HCT116 (cell line): ENCODE data around the gene NECTIN3. TPM values are rescaled to one million over a fixed set of nuclear protein-coding genes. Genes with fewer than 3 reads are reported as not detected.

Experiments used
- ATAC-seq: fragments of 200-7000 bp; cut with Tn5 transposase; 2 replicates; pipeline ENCODE4 v1.9.1; 2020; ENCODE audit warnings: mild to moderate bottlenecking, moderate library complexity
- BruUV-seq: library from RNA; stranded (reverse); fragments of 400-500 nt; replicated peaks from 2 replicates; lab custom pipeline; 2021; lab: Mats Ljungman, UMichigan
- CTCF ChIA-PET: fragments of 300-600 bp; sonication (Branson Sonifier 250); formaldehyde crosslinking; loops from one replicate; lab custom pipeline; 2021; ENCODE audit warnings: antibody characterized with exemption; lab: Charles Lee
- POLR2A ChIA-PET: fragments of 300-600, 350-600 bp; sonication (Branson Sonifier 250); formaldehyde crosslinking; loops from one replicate; lab custom pipeline; 2021; ENCODE audit warnings: antibody characterized with exemption; lab: Charles Lee
- RAD21 ChIA-PET, 2 experiments: fragments of 300-600 bp; sonication (Branson Sonifier 250); formaldehyde crosslinking; loops; one replicate each; lab custom pipeline; 2023; ENCODE audit warnings: low total read pairs in 2 of 2; ENCODE audit not compliant: uncharacterized antibody in 2 of 2, unreplicated experiment in 2 of 2, low non-redundant PET in 1 of 2; lab: Charles Lee
- DNase-seq: peaks from one replicate; pipeline ENCODE4 v3.0.0-alpha.2; 2010; ENCODE audit warnings: low read depth, low spot score
- H2AFZ ChIP-seq: fragments of 200-600 bp; shearing (Covaris generic), sonication (generic); 2 replicates; pipeline ENCODE4 v1.6.1; 2017; ENCODE audit warnings: low read depth, mixed run types, mixed read lengths, antibody characterized with exemption, low read length; ENCODE audit not compliant: poor library complexity, severe bottlenecking
- H3K27ac ChIP-seq: 2 replicates; pipeline ENCODE4 v1.5.1; 2012; ENCODE audit warnings: low read depth, low read length
- H3K27me3 ChIP-seq: fragments of 200-600 bp; sonication (generic); 2 replicates; pipeline ENCODE4 v1.6.1; 2016; ENCODE audit warnings: mixed run types, low read length, mixed read lengths; ENCODE audit not compliant: insufficient read depth
- H3K36me3 ChIP-seq, 2 experiments: fragments of 200-500 bp in 1 of 2; fragments of 200-600 bp in 1 of 2; sonication (Bioruptor generic) in 1 of 2; sonication (generic) in 1 of 2; 2 replicates each; pipeline versions ENCODE4 v1.5.1 to v1.6.1; 2014 to 2016; ENCODE audit warnings: low read length in 2 of 2, inconsistent platforms in 1 of 2, mixed read lengths in 1 of 2, mixed run types in 1 of 2; ENCODE audit not compliant: insufficient read depth in 2 of 2, control insufficient read depth in 1 of 2
- H3K4me1 ChIP-seq, 2 experiments: fragments of 200-600 bp in 1 of 2; sonication (generic) in 1 of 2; 2 replicates each; pipeline versions ENCODE4 v1.5.1 to v1.6.1; 2012 to 2017; ENCODE audit warnings: low read length in 2 of 2, inconsistent platforms in 1 of 2, mild to moderate bottlenecking in 1 of 2, mixed read lengths in 1 of 2, mixed run types in 1 of 2, moderate library complexity in 1 of 2; ENCODE audit not compliant: insufficient read depth in 2 of 2, control insufficient read depth in 1 of 2
- H3K4me2 ChIP-seq: fragments of 200-600 bp; sonication (generic); 2 replicates; pipeline ENCODE4 v1.6.1; 2017; ENCODE audit warnings: mixed run types, low read length, mixed read lengths
- H3K4me3 ChIP-seq, 2 experiments: fragments of 200-600 bp in 1 of 2; sonication (generic) in 1 of 2; replicated peaks in 1 of 2; 2 replicates each; pipeline ENCODE4 v1.5.1; 2011 to 2016; ENCODE audit warnings: low read length in 2 of 2, control low read depth in 1 of 2, low read depth in 1 of 2, mild to moderate bottlenecking in 1 of 2, mixed read lengths in 1 of 2, mixed run types in 1 of 2
- H3K79me2 ChIP-seq: fragments of 200-600 bp; sonication (generic); 2 replicates; pipeline ENCODE4 v1.6.1; 2017; ENCODE audit warnings: mild to moderate bottlenecking, mixed run types, low read length, moderate library complexity, mixed read lengths; ENCODE audit not compliant: insufficient read depth
- H3K9ac ChIP-seq: fragments of 200-600 bp; sonication (generic); 2 replicates; pipeline ENCODE4 v1.6.1; 2016; ENCODE audit warnings: low read length, mixed read lengths
- H3K9me2 ChIP-seq: fragments of 200-600 bp; sonication (generic), shearing (Covaris generic); 2 replicates; pipeline ENCODE4 v1.6.1; 2017; ENCODE audit warnings: mixed run types, mild to moderate bottlenecking, moderate library complexity; ENCODE audit not compliant: insufficient read depth
- H3K9me3 ChIP-seq, 2 experiments: fragments of 200-500 bp in 1 of 2; fragments of 200-600 bp in 1 of 2; sonication (Bioruptor generic) in 1 of 2; sonication (generic) in 1 of 2; 2 replicates each; pipeline ENCODE4 v1.6.1; 2014 to 2017; ENCODE audit warnings: low read length in 2 of 2, mixed read lengths in 2 of 2, inconsistent platforms in 1 of 2, low read depth in 1 of 2, mild to moderate bottlenecking in 1 of 2, mixed run types in 1 of 2, moderate library complexity in 1 of 2; ENCODE audit not compliant: control insufficient read depth in 1 of 2, insufficient read depth in 1 of 2
- H4K20me1 ChIP-seq: fragments of 200-600 bp; sonication (generic), shearing (Covaris generic); 2 replicates; pipeline ENCODE4 v1.6.1; 2017; ENCODE audit warnings: mixed run types, mild to moderate bottlenecking, moderate library complexity; ENCODE audit not compliant: insufficient read depth
- ATF3 ChIP-seq: IDR thresholded peaks from 2 replicates; pipeline ENCODE4 v1.6.1; 2012
- CEBPB ChIP-seq: IDR thresholded peaks from 2 replicates; pipeline ENCODE4 v1.6.1; 2012; ENCODE audit warnings: low read depth
- EGR1 ChIP-seq: IDR thresholded peaks from 2 replicates; pipeline ENCODE4 v1.6.1; 2012; ENCODE audit warnings: low read depth
- FOSL1 ChIP-seq: IDR thresholded peaks from 2 replicates; pipeline ENCODE4 v1.6.1; 2012; ENCODE audit warnings: low read depth
- SP1 ChIP-seq: IDR thresholded peaks from 2 replicates; pipeline ENCODE4 v1.6.1; 2012; ENCODE audit warnings: low read depth
- TCF7L2 ChIP-seq: IDR thresholded peaks from 2 replicates; pipeline ENCODE4 v1.7.0; 2011; ENCODE audit warnings: borderline replicate concordance, inconsistent platforms; ENCODE audit not compliant: insufficient read depth, insufficient read length; ENCODE audit errors: extremely low read depth
- YY1 ChIP-seq: IDR thresholded peaks from 2 replicates; pipeline ENCODE4 v1.6.1; 2011; ENCODE audit warnings: low read length, low read depth, moderate library complexity, mild to moderate bottlenecking; ENCODE audit not compliant: insufficient replicate concordance; ENCODE audit errors: extremely low read depth
- ZBTB33 ChIP-seq: IDR thresholded peaks from 2 replicates; pipeline ENCODE4 v1.6.1; 2011; ENCODE audit warnings: mild to moderate bottlenecking, low read length, moderate library complexity; ENCODE audit not compliant: insufficient replicate concordance; ENCODE audit errors: extremely low read depth
- ZFX ChIP-seq: fragments of 450-650 bp; IDR thresholded peaks from 2 replicates; pipeline ENCODE4 v1.6.1; 2017
- intact Hi-C: fragments of 100-400 bp; cut with micrococcal nuclease; formaldehyde crosslinking; loops from 2 replicates; pipeline ENCODE4 v1.10.0; 2022
- total RNA-seq: library from RNA; stranded (reverse); gene quantifications from one replicate; pipeline ENCODE4 v1.2.1, GENCODE V29; 2021; ENCODE audit not compliant: unreplicated experiment

The NECTIN3 gene
- total RNA-seq, 1 experiment from 2014 or later = 93.6 TPM

- ChIA-PET CTCF (no interaction called here), POLR2A (no interaction called here), RAD21 (no interaction called here)
- Histone ChIP-seq H3K4me2 (no peak overlapping the region), H3K4me1 (no peaks in the 10 kb centered on the region), H3K27ac (no peak overlapping the region), H3K27me3 (no peaks in the 10 kb centered on the region), H2AFZ (no peak overlapping the region), H3K9me3 (no peaks in the 10 kb centered on the region), H3K9ac (no peak overlapping the region), H3K36me3 (no peaks in the 10 kb centered on the region), H4K20me1 (no peaks in the 10 kb centered on the region), H3K9me2 (no peaks in the 10 kb centered on the region), H3K79me2 (no peaks in the 10 kb centered on the region), H3K4me3 (no peak overlapping the region)
- no TSS peak for BruUV-seq
- intact Hi-C loops = no loop called here
- ATAC-seq (no peak), DNase-seq (no peak)
- TF ChIP-seq EGR1 (no peak), FOSL1 (no peak), CEBPB (no peak), TCF7L2 (no peak), SP1 (no peak), ZBTB33 (no peak), YY1 (no peak), ZFX (no peak), ATF3 (no peak)
Observed at GRCh38 chr3:111047812-111048435, 23.7 kb upstream of the NECTIN3 start.
